Middle frontal gyrus (tissue), 1 donor: ENCODE data around the gene MTUS2.
A peak's percentile ranks its signal among the peaks of the same experiment; 100 is the strongest.

Experiments used
- DNase-seq: peaks from one replicate; pipeline ENCODE4 v3.0.0-alpha.2; 2015; ENCODE audit warnings: low spot score; ENCODE audit errors: extremely low spot score

The MTUS2 gene

DNA sequence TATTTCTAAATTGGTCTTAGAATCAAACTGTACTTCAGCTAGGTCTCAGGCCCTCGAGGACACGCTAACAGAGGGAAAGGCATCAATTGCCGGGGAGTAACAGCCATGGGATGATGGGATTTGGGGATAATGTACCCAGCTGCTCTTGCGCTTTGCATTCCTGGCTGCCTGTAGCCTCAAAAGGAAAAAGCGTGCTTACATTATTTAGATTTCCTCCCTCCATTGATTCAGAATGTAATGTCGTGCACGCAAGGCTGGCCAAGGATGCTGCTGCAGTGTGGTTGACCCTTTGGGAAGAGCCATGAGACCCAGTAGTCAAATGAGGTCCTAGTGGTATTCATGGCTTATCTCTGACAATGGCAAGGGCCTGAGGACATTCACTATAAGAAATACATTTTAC lies 680.2 kb downstream of the MTUS2 start:
- no peak for DNase-seq

DNA sequence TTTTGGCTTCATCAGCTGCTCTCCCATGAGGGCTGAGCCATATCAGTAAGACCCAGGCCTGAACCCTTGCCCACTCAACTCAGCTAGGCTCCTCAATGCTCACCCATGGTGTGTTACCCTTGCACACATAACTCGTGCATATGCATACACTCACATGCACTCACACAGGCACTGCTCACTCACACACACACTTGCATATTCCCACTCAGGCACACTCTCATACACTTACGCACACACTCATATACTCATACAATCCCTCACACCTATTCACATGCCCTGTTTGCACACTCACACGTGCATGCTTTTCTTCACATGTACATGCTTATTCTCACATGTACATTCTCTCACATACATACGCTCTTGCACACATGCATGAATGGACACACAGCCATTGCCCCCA lies 681.5 kb downstream of the MTUS2 start:
- DNase-seq = no peak

GRCh38 chr13:29502391-29503008 lies 682.4 kb downstream of the MTUS2 start:
- no peak for DNase-seq

- DNase-seq = no peak
Measured at GRCh38 chr13:29503041-29503837, 683.1 kb downstream of the MTUS2 start.

- DNase-seq = no peak
Measured at GRCh38 chr13:29504691-29505090, 684.6 kb downstream of the MTUS2 start.

- DNase-seq = no peak
Measured at GRCh38 chr13:29505511-29505910, 685.4 kb downstream of the MTUS2 start.

DNA sequence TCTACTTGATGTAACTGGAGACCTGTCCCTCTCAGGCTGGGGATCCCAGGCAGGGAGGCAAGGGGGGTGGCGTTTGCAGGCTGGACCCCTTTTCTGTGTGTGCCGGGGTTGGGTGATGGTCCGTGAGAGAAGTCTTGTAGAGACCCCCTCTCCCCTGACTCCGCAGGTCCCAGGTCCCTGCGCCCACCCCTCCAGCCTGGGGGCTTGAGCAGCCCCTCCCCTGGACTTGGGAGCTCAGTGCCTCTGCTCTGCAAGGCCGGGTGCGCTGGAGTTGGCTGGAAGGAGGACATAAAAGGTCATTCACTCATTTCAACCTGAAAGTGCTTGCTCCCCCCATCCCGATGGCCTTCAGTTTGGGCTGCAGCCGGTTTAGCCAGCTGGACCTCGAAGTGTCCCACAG lies 685.8 kb downstream of the MTUS2 start:
- DNase-seq = no peak

DNA sequence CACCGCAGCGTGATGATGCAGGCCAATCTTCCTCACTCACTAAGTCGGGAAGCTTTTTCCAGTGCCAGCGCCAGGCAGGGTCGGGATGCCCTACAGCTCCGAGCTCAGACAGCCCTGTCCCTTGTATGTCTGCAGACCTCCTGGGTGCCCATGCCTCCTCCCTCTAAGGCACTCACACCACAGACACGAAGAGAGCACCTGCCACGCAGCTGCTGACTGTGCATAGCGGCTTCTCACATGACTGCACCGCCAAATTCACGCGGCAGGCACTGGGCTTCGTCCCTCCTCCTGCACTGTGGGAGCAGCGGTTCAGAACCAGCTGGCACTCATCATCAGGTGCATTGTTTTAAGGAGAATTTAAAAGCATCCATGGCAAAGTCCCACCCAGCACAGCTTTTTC lies 687.2 kb downstream of the MTUS2 start:
- no peak for DNase-seq

GRCh38 chr13:29508130-29508875 lies 688.2 kb downstream of the MTUS2 start:
- peak; percentile 68 for DNase-seq

- no peak for DNase-seq
Measured at GRCh38 chr13:29508876-29509252, 688.7 kb downstream of the MTUS2 start.

DNA sequence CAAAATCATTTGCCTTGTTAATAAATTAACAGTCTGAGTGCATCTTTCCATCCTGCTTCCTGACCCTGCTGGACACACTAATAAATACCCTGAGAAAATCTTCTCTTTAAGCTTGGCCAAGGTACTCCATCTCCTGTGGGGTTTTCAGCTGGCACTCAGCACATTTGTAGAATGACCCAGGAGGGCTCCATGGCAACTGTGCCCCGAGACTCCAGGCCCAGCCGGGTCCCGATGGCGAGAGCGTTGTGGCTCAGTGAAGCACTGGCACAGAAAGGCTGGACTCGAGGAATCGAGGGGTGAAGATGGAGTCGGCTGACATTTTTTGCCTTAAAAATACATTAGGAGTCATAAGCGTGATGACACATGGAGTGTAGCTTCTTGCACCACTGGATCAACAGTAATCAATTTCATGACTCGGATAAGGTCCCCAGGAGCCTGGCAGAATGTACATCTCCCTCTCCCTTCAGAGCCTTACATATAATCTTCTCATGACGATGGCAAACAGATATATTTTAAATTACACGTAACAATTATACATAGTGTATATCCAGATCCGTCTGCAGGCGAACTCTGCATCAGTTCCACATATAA lies 690.0 kb downstream of the MTUS2 start:
- DNase-seq = no peak

DNA sequence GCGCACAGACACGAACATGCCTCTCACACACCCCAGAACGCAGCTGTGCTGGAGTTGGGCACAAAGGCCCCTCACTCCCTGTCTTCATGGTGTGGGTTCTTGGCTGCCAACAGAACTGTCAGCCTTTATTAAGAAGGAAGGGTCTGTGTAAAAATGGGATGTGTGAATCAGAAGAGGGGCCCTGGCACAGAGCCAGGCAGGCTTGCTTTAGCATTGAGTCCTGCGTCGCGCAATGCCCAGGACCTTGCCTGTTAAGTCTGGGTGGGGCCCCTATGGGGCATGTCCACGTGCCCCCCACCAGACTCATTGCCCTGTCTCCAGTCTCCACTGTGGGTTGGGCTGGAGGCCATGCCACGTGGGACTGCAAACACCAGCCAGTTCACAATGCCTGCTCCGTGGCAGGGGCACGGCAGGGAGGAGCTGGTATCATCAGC lies 690.5 kb downstream of the MTUS2 start:
- DNase-seq = no peak

DNA sequence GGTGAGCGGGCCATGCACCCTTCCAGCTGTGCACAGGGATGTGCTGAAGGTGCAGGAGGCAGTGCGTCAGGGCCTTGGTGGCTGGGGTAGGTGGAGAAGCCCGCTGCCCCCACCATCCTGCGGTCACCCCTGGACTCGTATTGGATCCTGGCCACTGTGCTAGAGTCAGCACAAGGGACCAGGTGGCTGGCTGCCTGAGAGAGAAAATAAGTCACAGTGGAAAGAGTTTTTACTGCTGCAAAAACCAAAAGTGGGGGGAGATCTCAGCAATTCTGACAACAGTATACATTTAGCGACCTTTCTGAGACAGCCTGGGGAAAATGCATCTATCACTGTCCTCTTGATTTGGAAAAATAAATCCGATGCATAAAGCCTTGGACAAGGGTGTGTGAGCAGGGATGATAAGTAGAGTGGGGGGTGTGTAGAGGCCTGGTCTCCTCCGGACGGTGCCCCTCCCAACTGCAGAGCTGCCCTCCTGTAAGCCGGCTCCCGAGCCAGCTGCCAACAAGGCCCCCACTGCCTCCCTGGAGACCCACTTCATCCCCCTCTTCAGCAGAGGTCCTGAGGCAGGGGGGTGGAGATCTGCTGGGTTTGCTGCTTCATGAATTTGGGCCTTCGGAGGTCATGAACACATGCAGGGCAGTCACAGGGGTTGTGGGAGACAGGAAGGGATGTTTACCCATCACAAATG lies 691.1 kb downstream of the MTUS2 start:
- DNase-seq = no peak

- DNase-seq = no peak
Measured at GRCh38 chr13:29511980-29512379, 691.8 kb downstream of the MTUS2 start.

- no peak for DNase-seq
Measured at GRCh38 chr13:29513002-29513980, 693.2 kb downstream of the MTUS2 start.

DNA sequence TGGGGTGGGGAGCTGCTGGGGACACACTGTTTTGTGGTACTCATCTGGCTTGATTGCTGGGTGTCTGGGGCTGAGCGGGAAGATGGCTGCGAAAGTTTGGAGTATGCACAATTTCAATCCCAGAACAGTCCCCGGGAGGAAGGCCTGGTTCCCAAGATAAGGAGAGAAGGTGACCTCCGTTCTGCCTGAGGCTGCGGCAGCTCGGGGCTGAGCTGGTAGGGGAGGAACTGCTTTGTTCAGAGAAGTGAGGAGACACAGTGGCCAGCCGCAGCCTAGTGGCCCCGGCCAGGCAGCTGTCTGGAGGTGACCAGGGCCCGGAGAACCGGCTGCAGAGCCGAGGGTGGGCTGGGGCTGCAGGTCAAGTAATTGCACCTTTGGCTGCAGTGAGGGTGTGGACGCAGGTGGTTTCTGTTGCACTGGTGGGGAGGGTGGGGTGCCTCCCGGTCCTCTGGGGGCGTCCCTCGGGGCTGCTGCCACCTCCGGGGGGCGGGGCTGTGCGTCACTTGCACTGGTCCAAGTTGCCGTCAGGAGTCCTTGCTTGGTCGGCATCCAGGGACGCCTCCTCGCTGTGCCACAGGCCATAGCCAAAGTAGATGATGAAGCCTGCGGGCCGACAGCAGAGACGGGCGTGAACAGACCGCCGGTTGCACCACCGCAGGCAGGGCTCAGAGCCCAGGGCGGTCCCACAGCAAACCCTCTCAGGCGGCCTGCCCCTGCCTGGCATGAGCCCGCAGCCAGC lies 694.0 kb downstream of the MTUS2 start:
- no peak for DNase-seq

DNA sequence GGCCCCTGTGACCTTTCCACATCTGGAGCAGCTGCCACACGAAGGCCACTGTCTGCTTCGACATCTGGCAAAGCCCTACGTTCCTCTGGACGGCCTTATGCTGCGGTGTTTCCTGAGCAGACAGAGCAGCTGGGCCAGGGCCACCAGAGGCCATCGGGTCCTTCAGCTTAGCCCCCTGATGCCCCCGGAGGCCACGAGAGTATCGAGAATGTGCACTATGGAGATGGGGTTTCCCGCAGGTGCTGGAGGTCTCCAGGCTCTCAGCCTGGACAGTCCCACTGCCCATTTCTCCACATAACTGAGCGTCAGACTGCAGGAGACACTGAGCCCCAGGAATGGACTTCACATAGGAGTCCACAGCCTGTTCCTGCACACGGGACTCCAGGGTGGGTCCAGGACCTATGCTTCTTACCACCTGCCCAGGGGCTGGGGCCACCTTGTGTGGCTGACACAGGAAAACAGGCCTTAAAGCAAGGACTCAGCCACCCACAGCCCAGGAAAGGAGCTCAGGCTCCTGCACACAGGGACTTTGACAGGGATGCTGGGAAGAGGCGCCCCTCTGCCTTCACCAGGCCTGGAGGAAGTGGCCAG lies 694.7 kb downstream of the MTUS2 start:
- no peak for DNase-seq

DNA sequence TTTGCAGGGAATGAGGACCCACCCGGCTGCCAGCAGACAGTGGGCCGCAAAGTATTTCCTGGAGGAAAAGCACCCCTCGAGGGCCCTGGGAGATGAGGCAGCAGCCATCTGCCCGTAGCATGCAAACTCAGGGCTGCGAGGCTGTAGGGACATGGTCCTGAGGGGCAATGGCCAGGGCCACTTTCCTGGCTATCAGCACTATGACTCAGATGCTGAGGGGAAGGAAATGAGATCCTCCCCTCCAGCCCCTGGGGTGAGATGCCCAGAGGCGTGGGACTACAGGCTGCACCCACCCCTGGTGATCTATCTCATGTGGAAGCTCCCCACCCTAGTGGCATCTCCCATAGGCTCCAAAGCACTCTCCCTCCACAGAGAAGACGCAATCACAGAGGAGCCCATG lies 695.2 kb downstream of the MTUS2 start:
- DNase-seq = no peak

GRCh38 chr13:29516012-29516411 lies 695.9 kb downstream of the MTUS2 start:
- no peak for DNase-seq
